ENCODE measurements around the gene MSN.

The MSN gene

DNA sequence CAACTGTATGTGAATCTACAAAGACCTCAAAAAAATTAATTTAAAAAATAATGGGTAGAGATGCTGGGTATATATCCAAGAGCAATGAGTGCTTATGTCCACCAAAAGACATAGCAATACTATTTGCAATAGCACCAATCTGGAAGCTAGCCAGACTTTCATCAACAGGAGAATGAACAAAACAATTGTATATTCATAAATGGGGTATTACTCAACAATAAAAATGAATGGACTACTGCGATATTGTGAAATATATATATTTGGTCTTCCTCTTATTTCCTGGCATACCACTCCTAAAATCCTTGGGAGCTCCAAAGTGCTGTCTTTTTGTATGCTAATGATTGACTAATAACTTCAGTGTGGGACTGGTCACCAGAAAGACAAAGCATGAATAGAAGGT, 77.5 kb downstream of the MSN start:
- TF ChIP-seq CTCF (IDR thresholded peaks at IDR 0.05; ENCODE audit: control insufficient read depth, extremely low read depth, insufficient read depth), result no peak
- no peak for DNase-seq (ENCODE audit: low read depth)
- H3K4me3 ChIP-seq (ENCODE audit: low read depth, low read length), result no peak overlapping the region

DNA sequence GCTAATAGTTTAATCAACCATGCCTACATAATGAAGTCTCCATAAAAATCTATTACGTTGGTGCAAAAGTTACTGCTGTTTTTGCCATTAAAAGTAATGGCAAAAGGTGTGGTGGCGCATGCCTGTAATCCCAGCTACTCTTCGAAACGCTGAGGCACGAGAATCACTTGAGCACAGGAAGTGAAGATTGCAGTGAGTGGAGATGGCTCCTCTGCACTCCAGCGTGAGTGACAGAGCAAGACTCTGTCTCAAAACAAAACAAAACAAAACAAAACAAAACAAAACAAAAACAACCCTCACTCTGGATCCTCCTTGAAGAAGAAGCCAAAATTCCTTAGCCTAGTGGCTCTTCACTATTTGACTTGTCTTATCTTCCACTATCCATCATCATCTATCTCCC, 78.0 kb downstream of the MSN start:
- H3K4me3 ChIP-seq (ENCODE audit: low read depth, low read length), result no peak overlapping the region
- DNase-seq (ENCODE audit: low read depth), result no peak
- no peak for TF ChIP-seq CTCF (IDR thresholded peaks at IDR 0.05; ENCODE audit: control insufficient read depth, extremely low read depth, insufficient read depth)

GRCh38 chrX:65745992-65746391, 78.5 kb downstream of the MSN start:
- peak; percentile 40 for TF ChIP-seq CTCF (IDR thresholded peaks at IDR 0.05; ENCODE audit: control insufficient read depth, extremely low read depth, insufficient read depth)
- no peak for DNase-seq (ENCODE audit: low read depth)
- H3K4me3 ChIP-seq (ENCODE audit: low read depth, low read length), result no peak overlapping the region

- no peak for DNase-seq (ENCODE audit: low read depth)
- no peak for TF ChIP-seq CTCF (IDR thresholded peaks at IDR 0.05; ENCODE audit: control insufficient read depth, extremely low read depth, insufficient read depth)
- H3K4me3 ChIP-seq (ENCODE audit: low read depth, low read length), result no peak overlapping the region
Observed at GRCh38 chrX:65750674-65751469, 83.4 kb downstream of the MSN start.

DNA sequence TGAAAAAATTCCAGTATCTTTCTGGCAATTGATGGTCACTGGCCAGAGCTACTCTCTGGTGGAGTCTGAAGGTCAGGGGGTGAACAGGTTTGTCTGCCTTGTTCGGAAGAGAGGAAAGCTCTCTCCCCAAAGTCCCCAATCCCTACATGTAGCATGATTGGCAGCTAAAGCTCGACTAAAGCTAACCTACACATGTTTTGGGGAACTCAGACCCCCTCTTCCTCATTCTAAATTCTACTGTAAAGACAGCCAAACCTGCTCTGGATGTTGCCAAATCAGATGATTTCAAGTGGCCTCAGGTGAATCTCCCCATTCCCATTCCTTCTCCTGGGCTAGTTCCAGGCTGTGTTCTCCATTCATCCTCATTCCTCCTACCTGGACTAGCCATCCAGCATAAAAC, 84.1 kb downstream of the MSN start:
- no peak for DNase-seq (ENCODE audit: low read depth)
- H3K4me3 ChIP-seq (ENCODE audit: low read depth, low read length), result no peak overlapping the region
- no peak for TF ChIP-seq CTCF (IDR thresholded peaks at IDR 0.05; ENCODE audit: control insufficient read depth, extremely low read depth, insufficient read depth)

DNA sequence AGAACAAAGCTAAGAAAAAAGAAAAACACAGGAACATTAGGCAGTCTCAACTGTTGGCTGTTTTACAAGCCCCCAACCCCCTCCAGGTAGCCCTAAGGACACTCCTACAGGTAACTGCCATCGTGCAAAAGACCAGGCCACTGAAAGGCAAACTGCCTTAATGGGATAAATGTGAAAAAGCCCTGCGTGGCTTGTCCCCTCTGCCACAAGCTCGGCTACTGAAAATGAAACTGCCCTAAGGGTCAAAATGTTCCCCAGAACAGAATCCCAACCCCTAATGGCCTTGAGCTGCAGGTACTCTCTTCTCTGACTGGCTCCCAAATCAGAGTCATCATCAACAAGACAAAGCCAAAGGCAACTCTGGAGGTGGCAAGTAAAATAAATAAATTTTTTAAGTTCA, 84.8 kb downstream of the MSN start:
- DNase-seq (ENCODE audit: low read depth), result no peak
- no peak overlapping the region for H3K4me3 ChIP-seq (ENCODE audit: low read depth, low read length)
- TF ChIP-seq CTCF (IDR thresholded peaks at IDR 0.05; ENCODE audit: control insufficient read depth, extremely low read depth, insufficient read depth), result no peak

- no peak for DNase-seq (ENCODE audit: low read depth)
- no peak for TF ChIP-seq CTCF (IDR thresholded peaks at IDR 0.05; ENCODE audit: control insufficient read depth, extremely low read depth, insufficient read depth)
- H3K4me3 ChIP-seq (ENCODE audit: low read depth, low read length), result no peak overlapping the region
Observed at GRCh38 chrX:65755786-65756185, 88.3 kb downstream of the MSN start.

Data from LNCaP clone FGC (cell line).